ENCODE measurements around the gene SIN3A.
A peak's percentile ranks its signal among the peaks of the same experiment; 100 is the strongest.
"Not testable (repeated sequence)": the region's sequence is repeated elsewhere in the genome, so short reads cannot be mapped to it uniquely, and the experiment has no call there.

Gene SIN3A

GRCh38 chr15:75450307-75451201, 936 bp downstream of the SIN3A start:
- DNase-seq (ENCODE audit: low spot score) = peak; percentile 98

- no peak for DNase-seq (ENCODE audit: low spot score)
Measured at GRCh38 chr15:75449585-75450306, 1.7 kb downstream of the SIN3A start.

GRCh38 chr15:75448171-75448570, 3.3 kb downstream of the SIN3A start:
- DNase-seq (ENCODE audit: low spot score) = not testable (repeated sequence)

DNA sequence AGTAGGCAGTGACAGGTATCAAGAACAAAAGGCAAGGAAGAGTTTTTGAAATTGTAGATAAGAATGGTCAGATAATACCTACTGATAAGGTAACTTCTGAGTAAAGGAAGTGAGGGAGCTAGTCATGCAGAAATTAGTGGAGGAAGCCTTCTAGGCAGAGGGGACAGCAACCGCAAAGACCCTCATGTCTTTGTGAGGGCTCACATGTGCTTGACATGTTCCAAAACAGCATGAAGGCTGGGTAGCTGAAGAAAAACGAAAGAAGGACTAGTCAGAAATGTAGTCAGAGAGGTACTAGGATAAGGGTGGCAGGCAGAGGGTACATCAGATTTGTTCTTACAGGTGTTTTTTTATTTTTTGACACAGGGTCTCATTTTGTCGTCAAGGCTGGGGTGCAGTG, 5.3 kb downstream of the SIN3A start:
- peak; percentile 56 for DNase-seq (ENCODE audit: low spot score)

DNA sequence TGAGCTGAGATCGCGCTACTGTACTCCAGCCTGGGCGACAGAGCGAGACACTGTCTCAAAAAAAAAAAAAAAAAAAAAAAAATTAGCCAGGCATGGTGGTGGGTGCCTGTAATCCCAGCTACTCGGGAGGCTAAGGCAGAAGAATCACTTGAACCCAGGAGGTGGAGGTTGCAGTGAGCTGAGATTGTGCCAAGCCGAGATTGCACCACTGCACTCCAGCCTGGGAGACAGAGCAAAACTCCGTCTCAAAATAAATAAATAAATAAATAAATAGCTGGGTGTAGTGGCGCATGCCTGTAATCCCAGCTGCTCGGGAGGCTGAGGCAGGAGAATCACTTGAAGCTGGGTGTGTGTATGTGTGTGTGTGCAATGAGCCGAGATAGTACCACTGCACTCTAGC, 6.2 kb downstream of the SIN3A start:
- not testable (repeated sequence) for DNase-seq (ENCODE audit: low spot score)

DNA sequence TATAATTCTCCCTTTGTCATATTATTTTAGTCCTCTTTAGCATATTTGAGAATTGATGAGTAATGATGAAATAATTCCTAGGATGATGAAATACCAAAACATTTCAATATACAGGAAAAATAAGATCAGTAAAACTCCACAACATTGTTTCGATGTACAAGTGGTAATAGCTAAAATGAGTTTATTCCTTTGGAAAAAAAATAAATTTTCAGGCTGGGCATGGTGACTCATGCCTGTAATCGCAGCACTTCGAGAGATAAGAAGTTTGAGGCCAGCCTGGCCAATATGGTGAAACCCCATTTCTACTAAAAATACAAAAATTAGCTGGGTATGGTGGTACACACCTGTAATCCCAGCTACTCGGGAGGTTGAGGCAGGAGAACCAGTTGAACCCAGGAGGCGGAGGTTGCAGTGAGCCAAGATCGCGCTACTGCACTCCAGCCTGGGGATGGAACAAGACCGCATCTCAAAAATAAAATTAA, 7.5 kb downstream of the SIN3A start:
- DNase-seq (ENCODE audit: low spot score) = not testable (repeated sequence)

DNA sequence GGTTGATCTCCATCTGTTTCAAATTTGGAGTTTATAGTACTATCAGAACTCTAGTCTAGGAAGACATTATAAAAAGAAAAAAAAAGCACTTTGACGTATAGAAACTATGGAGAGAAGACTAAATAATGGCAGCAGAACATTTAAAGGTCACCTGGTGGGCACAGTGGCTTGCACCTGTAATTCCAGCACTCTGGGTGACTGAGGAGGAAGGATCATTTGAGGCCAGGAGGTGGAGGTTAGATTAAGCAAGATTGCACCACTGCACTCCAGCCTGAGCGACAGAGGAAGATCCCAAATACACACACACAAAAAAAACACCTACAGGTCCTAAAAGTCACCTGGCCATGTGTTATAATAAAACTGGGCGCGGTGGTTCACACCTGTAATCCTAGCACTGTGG, 13.8 kb downstream of the SIN3A start:
- no peak for DNase-seq (ENCODE audit: low spot score)

GRCh38 chr15:75436881-75437280, 14.6 kb downstream of the SIN3A start:
- no peak for DNase-seq (ENCODE audit: low spot score)

DNA sequence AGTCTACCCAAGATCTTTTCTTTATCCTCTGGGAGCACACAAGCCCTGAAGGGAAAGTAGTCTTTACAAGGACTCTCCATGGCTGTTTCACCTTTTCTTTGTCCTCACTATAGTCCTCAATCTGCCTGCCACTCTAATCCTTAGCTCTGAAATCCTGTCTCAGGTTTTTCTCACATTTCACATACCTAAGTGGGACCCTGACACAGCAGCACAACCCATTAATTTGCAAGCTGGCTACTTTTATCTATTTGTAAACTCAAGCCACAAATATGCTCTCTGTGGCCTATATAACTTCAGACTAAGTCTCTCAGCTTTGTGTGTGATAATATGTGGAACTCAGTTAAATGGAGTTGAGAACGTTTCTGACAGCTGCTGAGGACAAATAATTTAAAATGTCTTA, 19.8 kb downstream of the SIN3A start:
- DNase-seq (ENCODE audit: low spot score) = no peak

GRCh38 chr15:75431270-75431669, 20.2 kb downstream of the SIN3A start:
- no peak for DNase-seq (ENCODE audit: low spot score)

DNA sequence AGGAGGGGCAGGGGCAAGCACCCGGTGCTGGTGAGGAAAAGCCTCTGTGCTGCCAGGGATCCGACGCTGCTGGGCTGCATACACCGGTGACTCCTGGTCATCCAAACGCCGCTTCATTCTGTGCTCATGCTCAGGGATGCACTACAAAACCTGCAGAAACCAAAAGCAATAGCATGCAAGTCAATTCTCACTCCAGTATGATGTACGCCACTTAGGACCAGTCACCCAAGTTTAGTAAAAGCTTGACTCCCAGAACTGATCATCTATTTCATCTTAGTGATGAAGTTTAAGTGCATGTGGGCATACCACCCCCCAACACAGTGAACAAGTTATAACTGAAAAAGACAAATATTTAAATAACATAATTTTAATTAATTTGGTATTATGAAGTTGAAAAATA, 21.2 kb downstream of the SIN3A start:
- DNase-seq (ENCODE audit: low spot score) = no peak

GRCh38 chr15:75428152-75428551, 23.3 kb downstream of the SIN3A start:
- no peak for DNase-seq (ENCODE audit: low spot score)

- no peak for DNase-seq (ENCODE audit: low spot score)
Measured at GRCh38 chr15:75425966-75426500, 25.5 kb downstream of the SIN3A start.

DNA sequence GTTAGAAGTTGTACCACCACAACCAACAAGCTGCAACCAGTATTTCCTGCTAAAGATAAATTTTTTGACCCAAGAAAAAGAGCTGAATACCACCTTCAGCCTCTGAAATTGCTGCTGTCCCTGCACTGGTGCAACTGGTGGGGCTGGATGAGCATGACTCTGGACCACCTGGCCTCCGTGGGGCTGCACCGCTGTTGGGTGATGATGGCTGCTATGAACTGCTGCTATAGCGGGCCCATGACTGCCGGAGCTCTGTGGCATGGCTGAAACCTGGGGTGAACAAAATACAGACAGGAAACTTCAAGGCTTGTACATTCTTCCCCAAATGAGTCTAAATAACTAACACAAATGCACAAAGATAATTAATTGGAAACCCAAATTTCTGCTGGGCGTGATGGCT, 28.9 kb downstream of the SIN3A start:
- DNase-seq (ENCODE audit: low spot score) = no peak

DNA sequence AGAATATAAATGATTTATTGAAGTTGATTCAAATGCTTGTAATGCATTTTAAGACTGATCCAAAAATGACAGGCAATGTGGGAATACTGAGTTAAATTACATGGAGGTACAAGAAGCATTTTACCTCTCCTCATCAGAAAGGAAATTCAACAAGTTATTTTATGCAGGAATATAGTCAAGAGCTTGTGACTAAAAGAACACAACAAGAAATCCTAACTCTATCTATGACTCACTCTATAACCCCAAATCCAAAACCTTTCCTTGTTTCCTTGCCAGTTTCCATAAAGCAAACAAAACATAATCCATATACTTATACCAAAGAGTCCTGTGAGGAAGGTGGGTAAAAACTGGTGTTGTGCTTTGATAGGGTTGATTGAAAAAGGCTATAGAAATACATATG, 30.8 kb downstream of the SIN3A start:
- no peak for DNase-seq (ENCODE audit: low spot score)

DNA sequence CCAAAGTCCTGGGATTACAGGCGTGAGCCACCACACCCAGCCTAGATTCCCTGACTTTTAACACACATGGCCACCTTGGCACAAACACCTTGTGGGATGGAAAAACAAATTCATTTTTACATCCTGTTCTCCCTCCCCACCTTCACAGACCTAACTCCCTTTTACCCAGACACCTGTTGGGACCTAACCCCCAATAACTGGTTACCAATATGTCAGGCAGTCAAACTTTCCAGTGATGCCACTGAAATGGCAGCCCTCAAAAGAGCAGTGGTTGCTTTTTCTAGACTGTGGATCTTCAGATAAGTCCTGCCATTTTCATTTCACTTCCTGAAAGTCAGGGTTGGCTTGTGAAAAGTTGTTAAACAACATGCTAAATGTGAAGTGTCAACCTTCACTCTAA, 34.9 kb downstream of the SIN3A start:
- DNase-seq (ENCODE audit: low spot score) = no peak

DNA sequence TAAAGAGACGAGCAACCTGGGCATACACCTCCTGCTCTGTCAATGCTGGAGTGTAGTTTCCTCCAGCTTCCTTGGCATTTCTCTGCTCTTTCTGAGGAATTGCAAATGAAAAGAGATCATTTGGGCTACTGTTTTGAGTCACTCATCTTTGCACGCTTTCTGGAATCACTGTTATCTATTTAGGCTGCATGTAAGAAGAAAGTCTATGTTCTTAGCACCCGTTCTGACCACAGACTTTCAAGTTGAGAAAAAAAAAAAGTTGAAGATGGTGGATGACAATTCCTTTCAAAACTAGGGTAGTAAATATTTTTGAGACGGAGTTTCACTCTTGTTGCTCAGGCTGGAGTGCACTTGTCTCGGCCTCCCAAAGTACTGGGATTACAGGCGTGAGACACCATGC, 41.3 kb downstream of the SIN3A start:
- peak; percentile 48 for DNase-seq (ENCODE audit: low spot score)

GRCh38 chr15:75407083-75407482, 44.4 kb downstream of the SIN3A start:
- DNase-seq (ENCODE audit: low spot score) = peak; percentile 51

- peak; percentile 33 for DNase-seq (ENCODE audit: low spot score)
Measured at GRCh38 chr15:75403892-75404291, 47.6 kb downstream of the SIN3A start.

DNA sequence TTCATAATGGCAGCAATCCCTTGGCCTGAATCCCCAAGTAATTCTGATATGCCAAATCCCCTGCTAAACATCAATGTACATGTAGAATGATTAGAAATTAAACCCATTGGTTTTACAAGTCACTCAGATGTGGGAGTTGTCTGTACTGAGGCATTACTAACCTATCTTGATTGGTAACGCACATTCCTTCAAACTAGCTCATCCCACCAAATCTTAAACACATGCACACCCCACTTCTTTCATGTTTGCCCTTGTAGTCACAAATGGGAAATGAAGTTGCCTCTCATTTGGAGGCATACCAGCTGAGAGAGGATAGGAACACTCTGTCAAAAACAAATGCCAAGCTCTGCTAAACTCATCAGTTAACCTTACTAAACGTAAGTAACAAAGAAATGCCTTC, 54.0 kb downstream of the SIN3A start:
- no peak for DNase-seq (ENCODE audit: low spot score)

GRCh38 chr15:75389791-75390382, 61.6 kb downstream of the SIN3A start:
- no peak for DNase-seq (ENCODE audit: low spot score)

DNA sequence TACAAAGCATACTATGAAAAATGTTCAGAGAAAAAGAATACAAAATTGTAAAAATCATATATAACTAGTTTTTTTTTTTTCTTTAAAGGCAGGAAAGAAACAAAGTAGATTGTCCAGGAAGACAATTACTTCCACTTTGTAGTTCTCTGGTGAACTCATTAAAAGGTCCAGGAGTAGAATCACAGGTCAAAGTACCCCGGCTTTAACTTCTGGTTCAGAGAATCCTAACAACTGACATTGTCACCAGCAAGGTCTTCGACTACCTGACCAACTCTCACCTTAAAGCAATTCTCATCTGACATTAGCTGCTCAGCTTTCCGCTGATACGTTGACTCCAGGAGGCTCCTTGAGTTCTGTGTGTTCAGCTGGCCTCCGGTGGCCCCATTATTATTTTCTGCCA, 67.5 kb downstream of the SIN3A start:
- not testable (repeated sequence) for DNase-seq (ENCODE audit: low spot score)

DNA sequence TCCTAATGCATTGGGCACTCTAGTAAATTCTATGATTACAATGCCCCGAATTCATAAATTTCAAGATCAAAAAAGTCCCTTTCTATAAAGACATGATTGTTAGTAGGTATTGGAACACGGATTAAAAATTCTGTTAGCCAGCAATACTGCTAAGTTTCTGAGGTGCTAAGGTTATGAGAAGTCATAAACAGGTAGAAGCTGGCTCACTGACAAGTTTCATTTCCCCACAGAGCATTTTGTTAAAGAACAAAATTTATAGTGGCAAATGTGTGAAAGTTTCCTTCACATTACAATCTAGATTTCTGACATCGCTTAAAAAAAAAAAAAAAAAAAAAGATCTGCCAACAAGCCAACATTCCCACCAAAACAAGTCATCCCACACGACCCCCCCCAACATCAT, 70.7 kb downstream of the SIN3A start:
- DNase-seq (ENCODE audit: low spot score) = no peak

Measured in activated CD4-positive, alpha-beta T cell treated with anti-CD3 and anti-CD28 coated beads, Interleukin-2, Interleukin-4, amounts not matched to agents 100 ng/mL and 50 ng/mL, durations not matched to agents 16 hours and 8 hours (primary cell).